Loucy (cell line): ENCODE results near the gene FGD5.

Experiments
- H2AFZ ChIP-seq: fragments of 200-600 bp; sonication (generic); 2 replicates; pipeline ENCODE4 v1.6.0; 2016; ENCODE audit warnings: antibody characterized with exemption, mild to moderate bottlenecking, low read length, moderate library complexity
- H3F3A ChIP-seq: fragments of 200-600 bp; 2 replicates; pipeline ENCODE4 v1.6.0; 2016; ENCODE audit warnings: antibody characterized with exemption, low read depth, mild to moderate bottlenecking
- H3K27me3 ChIP-seq: fragments of 200-600 bp; sonication (generic); 2 replicates; pipeline ENCODE4 v1.6.1; 2014; ENCODE audit warnings: low read length, mild to moderate bottlenecking; ENCODE audit not compliant: insufficient read depth, poor library complexity, severe bottlenecking
- H3K36me3 ChIP-seq: fragments of 200-600 bp; sonication (generic); 2 replicates; pipeline ENCODE4 v1.6.1; 2016; ENCODE audit warnings: low read length; ENCODE audit not compliant: insufficient read depth
- H3K4me1 ChIP-seq: fragments of 200-600 bp; sonication (generic); 2 replicates; pipeline ENCODE4 v1.5.1; 2014; ENCODE audit warnings: low read length, mild to moderate bottlenecking; ENCODE audit not compliant: insufficient read depth, poor library complexity, severe bottlenecking
- H3K4me2 ChIP-seq: fragments of 200-600 bp; sonication (generic); 2 replicates; pipeline ENCODE4 v1.6.0; 2014; ENCODE audit warnings: antibody characterized with exemption, low read length, low read depth, mild to moderate bottlenecking; ENCODE audit not compliant: poor library complexity, severe bottlenecking
- H3K4me3 ChIP-seq: fragments of 200-600 bp; sonication (generic); 2 replicates; pipeline ENCODE4 v1.5.1; 2014; ENCODE audit warnings: low read length, mild to moderate bottlenecking, mixed read lengths; ENCODE audit not compliant: poor library complexity, severe bottlenecking
- H3K79me2 ChIP-seq: fragments of 200-600 bp; sonication (generic); 2 replicates; pipeline ENCODE4 v1.6.1; 2014; ENCODE audit warnings: low read length; ENCODE audit not compliant: insufficient read depth
- H3K9ac ChIP-seq: fragments of 200-600 bp; sonication (generic); 2 replicates; pipeline ENCODE4 v1.6.0; 2014; ENCODE audit warnings: mild to moderate bottlenecking, low read depth, low read length, moderate library complexity; ENCODE audit not compliant: poor library complexity, severe bottlenecking
- H3K9me2 ChIP-seq: fragments of 200-600 bp; sonication (generic); replicated peaks from 2 replicates; pipeline ENCODE4 v1.6.1; 2016; ENCODE audit warnings: low read depth, low read length, mixed read lengths
- H3K9me3 ChIP-seq: fragments of 200-600 bp; sonication (generic); 2 replicates; pipeline ENCODE4 v1.6.1; 2014; ENCODE audit warnings: mild to moderate bottlenecking, antibody characterized with exemption, low read length, low read depth; ENCODE audit not compliant: insufficient read depth
- H4K20me1 ChIP-seq: fragments of 200-600 bp; sonication (generic); 2 replicates; pipeline ENCODE4 v1.6.0; 2014; ENCODE audit warnings: antibody characterized with exemption, low read length, mild to moderate bottlenecking; ENCODE audit not compliant: insufficient read depth, poor library complexity, severe bottlenecking
- EZH2phosphoT487 ChIP-seq: fragments of 200-600 bp; IDR thresholded peaks from 2 replicates; pipeline ENCODE4 v1.6.1; 2018; ENCODE audit warnings: antibody characterized with exemption, mild to moderate bottlenecking, moderate library complexity, borderline replicate concordance
- TF ChIP-seq, protein P1 (sequence below): fragments of 200-600 bp; sonication (generic); conservative IDR thresholded peaks from 2 replicates; pipeline ENCODE4 v1.5.1; 2014; ENCODE audit warnings: mild to moderate bottlenecking, antibody characterized with exemption, low read length

Gene FGD5

DNA sequence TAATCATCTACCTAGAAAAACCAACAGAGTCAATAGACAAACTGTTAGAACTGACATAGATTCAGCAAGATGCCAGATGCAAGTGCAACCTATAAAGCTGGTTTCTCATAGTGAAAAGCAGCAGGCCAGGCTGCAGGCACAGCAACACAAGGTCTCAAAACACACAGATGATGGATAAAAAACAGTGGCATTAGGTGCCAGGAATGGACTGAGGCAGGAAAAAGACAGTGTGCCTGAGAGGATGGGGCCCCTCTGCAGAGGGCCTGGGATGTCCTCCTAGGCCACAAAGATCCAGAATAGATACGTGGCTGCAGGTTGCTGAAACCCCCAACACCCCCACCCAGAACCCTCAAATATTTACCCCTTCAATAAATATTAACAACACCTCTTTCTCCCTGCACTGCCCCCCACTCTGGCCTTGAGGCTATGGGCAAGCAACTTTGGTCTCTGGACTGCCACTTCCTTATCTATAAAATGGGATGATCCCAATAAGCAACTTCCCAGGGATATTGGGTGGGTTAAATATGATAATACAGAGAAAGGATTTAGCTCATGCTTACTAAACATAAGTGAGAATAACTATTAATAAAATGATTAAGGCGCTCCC, 35.2 kb upstream of the FGD5 start:
- Histone ChIP-seq H3K9me2 (no peaks in the 10 kb centered on the region), H3K27me3 (no peaks in the 10 kb centered on the region), H3F3A (no peaks in the 10 kb centered on the region), H3K9me3 (no peaks in the 10 kb centered on the region; the same call in 1 of the 2 replicates), H2AFZ (no peak overlapping the region), H4K20me1 (no peaks in the 10 kb centered on the region), H3K4me1 (no peaks in the 10 kb centered on the region), H3K79me2 (no peaks in the 10 kb centered on the region), H3K4me3 (no peak overlapping the region), H3K36me3 (no peaks in the 10 kb centered on the region), H3K9ac (no peak overlapping the region), H3K4me2 (no peak overlapping the region)
- TF ChIP-seq, protein P1, sequence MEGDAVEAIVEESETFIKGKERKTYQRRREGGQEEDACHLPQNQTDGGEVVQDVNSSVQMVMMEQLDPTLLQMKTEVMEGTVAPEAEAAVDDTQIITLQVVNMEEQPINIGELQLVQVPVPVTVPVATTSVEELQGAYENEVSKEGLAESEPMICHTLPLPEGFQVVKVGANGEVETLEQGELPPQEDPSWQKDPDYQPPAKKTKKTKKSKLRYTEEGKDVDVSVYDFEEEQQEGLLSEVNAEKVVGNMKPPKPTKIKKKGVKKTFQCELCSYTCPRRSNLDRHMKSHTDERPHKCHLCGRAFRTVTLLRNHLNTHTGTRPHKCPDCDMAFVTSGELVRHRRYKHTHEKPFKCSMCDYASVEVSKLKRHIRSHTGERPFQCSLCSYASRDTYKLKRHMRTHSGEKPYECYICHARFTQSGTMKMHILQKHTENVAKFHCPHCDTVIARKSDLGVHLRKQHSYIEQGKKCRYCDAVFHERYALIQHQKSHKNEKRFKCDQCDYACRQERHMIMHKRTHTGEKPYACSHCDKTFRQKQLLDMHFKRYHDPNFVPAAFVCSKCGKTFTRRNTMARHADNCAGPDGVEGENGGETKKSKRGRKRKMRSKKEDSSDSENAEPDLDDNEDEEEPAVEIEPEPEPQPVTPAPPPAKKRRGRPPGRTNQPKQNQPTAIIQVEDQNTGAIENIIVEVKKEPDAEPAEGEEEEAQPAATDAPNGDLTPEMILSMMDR = no peak
- no peak for TF ChIP-seq EZH2phosphoT487

DNA sequence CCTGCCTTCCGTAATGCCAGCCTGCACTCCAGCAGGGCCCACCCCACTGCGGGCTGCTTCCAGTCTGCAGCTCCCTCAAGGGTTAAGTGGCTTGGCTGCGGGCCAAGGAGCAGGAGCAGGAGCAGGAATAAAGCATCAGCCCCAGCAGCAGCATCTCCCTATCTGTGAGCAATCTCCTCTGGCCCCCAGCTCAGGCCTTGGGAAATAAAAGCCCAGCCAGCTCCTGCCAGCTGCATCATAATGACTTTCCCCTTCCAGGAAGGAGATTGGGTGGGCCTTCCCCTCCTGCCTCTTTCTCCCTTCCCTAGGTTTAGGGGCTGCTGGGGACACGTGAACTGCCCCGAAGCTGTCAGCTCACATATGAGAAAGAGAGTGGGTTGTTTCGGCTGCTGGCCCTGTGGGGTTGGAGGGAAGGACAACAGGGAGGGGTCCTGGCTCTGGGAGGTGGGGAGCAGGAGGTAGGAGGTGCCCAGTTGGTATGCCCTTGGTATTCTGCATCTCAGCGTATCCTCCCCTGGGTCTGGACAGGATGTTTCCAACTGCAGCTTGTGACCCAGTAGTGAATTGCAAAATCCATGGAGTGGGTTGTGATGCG, 34.6 kb upstream of the FGD5 start:
- Histone ChIP-seq H3K9ac (no peak overlapping the region), H3K36me3 (no peaks in the 10 kb centered on the region), H3K4me3 (no peak overlapping the region), H3F3A (no peaks in the 10 kb centered on the region), H3K9me3 (no peaks in the 10 kb centered on the region; the same call in 1 of the 2 replicates), H3K27me3 (no peaks in the 10 kb centered on the region), H3K9me2 (no peaks in the 10 kb centered on the region), H3K79me2 (no peaks in the 10 kb centered on the region), H4K20me1 (no peaks in the 10 kb centered on the region), H3K4me2 (no peak overlapping the region), H2AFZ (no peak overlapping the region), H3K4me1 (no peaks in the 10 kb centered on the region)
- TF ChIP-seq, protein P1 = no peak
- TF ChIP-seq EZH2phosphoT487 = no peak

DNA sequence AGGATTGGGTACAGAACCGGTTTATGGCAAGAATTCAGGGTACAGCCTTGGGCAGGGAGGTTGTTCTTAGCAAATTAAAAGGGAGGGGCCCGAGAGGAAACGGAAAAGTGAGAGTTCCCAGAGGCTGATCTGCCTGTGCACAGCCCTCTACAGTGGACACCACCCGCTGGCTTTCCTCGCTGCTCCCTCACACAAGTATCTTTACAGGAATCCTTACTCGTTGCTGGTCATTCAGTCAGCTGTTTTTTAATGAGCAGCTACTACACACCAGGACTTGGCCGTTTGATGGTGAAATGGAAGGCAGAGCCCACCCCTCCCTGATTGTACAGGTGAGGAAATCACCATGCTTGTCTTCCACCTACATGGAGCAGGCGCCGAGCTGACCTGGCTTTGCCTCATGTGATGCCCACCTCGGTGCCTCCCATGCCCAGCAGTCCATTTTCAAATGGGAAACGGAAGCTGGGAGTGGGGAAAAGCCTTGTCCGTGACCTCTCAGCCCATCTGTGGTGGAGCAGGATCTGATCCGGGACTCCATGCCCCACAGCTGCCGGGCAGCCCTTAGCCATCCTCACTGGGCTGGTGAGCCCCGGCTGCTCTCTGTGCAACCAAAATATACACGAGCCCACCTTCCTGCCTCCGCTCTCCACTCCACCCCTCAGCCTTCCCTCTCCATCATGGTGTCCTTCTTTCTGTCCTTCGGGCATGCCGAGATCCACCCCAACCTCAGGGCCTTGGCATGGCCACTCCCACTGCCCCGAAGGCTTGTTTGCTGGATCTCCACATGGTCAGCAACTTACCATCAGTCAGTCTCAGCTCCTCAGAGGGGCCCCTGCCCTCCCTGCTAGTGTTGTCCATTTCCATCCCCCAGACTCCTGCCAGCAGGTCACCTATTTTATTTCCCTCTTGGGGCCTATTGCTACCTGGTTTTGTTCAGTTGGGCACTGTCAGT, 33.3 kb upstream of the FGD5 start:
- no peaks in the 10 kb centered on the region for H4K20me1 ChIP-seq
- H3F3A ChIP-seq = no peaks in the 10 kb centered on the region
- TF ChIP-seq, protein P1 = no peak
- no peak for TF ChIP-seq EZH2phosphoT487
- no peaks in the 10 kb centered on the region for H3K4me1 ChIP-seq
- H3K4me2 ChIP-seq = no peak overlapping the region
- H3K9me2 ChIP-seq = no peaks in the 10 kb centered on the region
- H3K79me2 ChIP-seq = no peaks in the 10 kb centered on the region
- no peaks in the 10 kb centered on the region; the same call in 1 of the 2 replicates for H3K9me3 ChIP-seq
- no peak overlapping the region for H2AFZ ChIP-seq
- no peaks in the 10 kb centered on the region for H3K27me3 ChIP-seq
- H3K36me3 ChIP-seq = no peaks in the 10 kb centered on the region
- no peak overlapping the region for H3K9ac ChIP-seq
- H3K4me3 ChIP-seq = no peak overlapping the region
